Esophagus squamous epithelium (tissue), 4 donors: Measurements from ENCODE around the gene TLE5.

Experiments
- POLR2A ChIP-seq, 4 donors: fragments of 450-650 bp; IDR thresholded peaks; one replicate each; pipeline ENCODE4 v1.6.1; 2017; ENCODE audit warnings: antibody characterized with exemption in 4 of 4, mild to moderate bottlenecking in 4 of 4, moderate library complexity in 3 of 4
- TF ChIP-seq, protein P1 (sequence below), 6 experiments: fragments of 450-650 bp in 4 of 6; fragments of 200-600 bp in 2 of 6; sonication (generic) in 2 of 6; IDR thresholded peaks; one replicate each; pipeline ENCODE4 v1.5.1; 2016 to 2019; ENCODE audit warnings: antibody characterized with exemption in 6 of 6, mild to moderate bottlenecking in 4 of 6, moderate library complexity in 4 of 6

DNA sequence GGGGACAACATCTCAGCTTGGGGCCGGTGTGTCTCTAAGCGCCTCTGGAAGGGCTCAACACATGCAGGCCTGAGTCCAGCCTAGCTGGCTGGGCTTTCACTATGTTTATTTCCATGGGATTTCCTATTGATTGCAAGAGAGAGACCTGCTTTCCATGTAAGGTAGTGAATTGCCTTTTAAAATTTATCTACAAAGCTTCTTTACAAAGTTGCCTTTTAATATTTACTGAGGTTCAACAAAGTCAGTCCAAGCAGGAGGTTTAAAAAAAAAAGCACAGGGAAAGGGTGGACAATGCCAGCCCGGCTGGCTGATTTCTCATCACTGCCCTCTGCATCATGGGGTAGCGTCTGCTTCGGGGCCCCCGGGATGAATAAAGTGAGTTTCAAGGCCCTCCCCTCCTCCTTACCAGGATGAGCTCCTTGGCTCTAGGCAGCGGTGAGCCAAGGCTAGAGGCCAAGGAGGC, 49.0 kb downstream of the TLE5 start:
- TF ChIP-seq POLR2A (IDR thresholded peaks at IDR 0.05): no peak
- TF ChIP-seq, protein P1, sequence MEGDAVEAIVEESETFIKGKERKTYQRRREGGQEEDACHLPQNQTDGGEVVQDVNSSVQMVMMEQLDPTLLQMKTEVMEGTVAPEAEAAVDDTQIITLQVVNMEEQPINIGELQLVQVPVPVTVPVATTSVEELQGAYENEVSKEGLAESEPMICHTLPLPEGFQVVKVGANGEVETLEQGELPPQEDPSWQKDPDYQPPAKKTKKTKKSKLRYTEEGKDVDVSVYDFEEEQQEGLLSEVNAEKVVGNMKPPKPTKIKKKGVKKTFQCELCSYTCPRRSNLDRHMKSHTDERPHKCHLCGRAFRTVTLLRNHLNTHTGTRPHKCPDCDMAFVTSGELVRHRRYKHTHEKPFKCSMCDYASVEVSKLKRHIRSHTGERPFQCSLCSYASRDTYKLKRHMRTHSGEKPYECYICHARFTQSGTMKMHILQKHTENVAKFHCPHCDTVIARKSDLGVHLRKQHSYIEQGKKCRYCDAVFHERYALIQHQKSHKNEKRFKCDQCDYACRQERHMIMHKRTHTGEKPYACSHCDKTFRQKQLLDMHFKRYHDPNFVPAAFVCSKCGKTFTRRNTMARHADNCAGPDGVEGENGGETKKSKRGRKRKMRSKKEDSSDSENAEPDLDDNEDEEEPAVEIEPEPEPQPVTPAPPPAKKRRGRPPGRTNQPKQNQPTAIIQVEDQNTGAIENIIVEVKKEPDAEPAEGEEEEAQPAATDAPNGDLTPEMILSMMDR (IDR thresholded peaks at IDR 0.05): no peak
